Progenitor cell of endocrine pancreas (in vitro differentiated cells): ENCODE results near the gene ELF2. TPM values are rescaled to one million over a fixed set of nuclear protein-coding genes. Genes with fewer than 3 reads are reported as not detected.
A peak's percentile ranks its signal among the peaks of the same experiment; 100 is the strongest.
"Not testable (repeated sequence)": the region's sequence is repeated elsewhere in the genome, so short reads cannot be mapped to it uniquely, and the experiment has no call there.

Source experiments
- DNase-seq: peaks from one replicate; pipeline ENCODE4 v3.0.0; 2021; ENCODE audit warnings: low spot score; ENCODE audit not compliant: unreplicated experiment
- H3K27ac Mint-ChIP-seq: 2 replicates; pipeline ENCODE4 v1.8.0; 2021; ENCODE audit warnings: mild to moderate bottlenecking, moderate library complexity, mixed read lengths
- H3K27me3 Mint-ChIP-seq: 2 replicates; pipeline ENCODE4 v1.8.0; 2021; ENCODE audit warnings: mixed read lengths
- H3K36me3 Mint-ChIP-seq: 2 replicates; pipeline ENCODE4 v1.8.0; 2022; ENCODE audit warnings: mixed read lengths; ENCODE audit not compliant: insufficient read depth
- H3K4me1 Mint-ChIP-seq: 2 replicates; pipeline ENCODE4 v1.8.0; 2021; ENCODE audit warnings: low read depth, mixed read lengths
- H3K4me3 Mint-ChIP-seq: 2 replicates; pipeline ENCODE4 v1.8.0; 2021; ENCODE audit warnings: low read depth, mild to moderate bottlenecking, moderate library complexity, mixed read lengths
- H3K9me3 Mint-ChIP-seq: 2 replicates; pipeline ENCODE4 v1.8.0; 2021; ENCODE audit warnings: low read depth, mixed read lengths
- total RNA-seq: library from RNA; stranded (reverse); gene quantifications from 2 replicates; pipeline ENCODE4 v1.2.1, GENCODE V29; 2021
- TF ChIP-seq, protein P1 (sequence below): fragments of 200-600 bp; sonication (generic); IDR thresholded peaks from one replicate; pipeline ENCODE4 v1.5.0; 2021; ENCODE audit warnings: antibody characterized with exemption, mild to moderate bottlenecking; ENCODE audit not compliant: unreplicated experiment

The ELF2 gene
- total RNA-seq, 1 donor from 2014 or later = 56.5 TPM

DNA sequence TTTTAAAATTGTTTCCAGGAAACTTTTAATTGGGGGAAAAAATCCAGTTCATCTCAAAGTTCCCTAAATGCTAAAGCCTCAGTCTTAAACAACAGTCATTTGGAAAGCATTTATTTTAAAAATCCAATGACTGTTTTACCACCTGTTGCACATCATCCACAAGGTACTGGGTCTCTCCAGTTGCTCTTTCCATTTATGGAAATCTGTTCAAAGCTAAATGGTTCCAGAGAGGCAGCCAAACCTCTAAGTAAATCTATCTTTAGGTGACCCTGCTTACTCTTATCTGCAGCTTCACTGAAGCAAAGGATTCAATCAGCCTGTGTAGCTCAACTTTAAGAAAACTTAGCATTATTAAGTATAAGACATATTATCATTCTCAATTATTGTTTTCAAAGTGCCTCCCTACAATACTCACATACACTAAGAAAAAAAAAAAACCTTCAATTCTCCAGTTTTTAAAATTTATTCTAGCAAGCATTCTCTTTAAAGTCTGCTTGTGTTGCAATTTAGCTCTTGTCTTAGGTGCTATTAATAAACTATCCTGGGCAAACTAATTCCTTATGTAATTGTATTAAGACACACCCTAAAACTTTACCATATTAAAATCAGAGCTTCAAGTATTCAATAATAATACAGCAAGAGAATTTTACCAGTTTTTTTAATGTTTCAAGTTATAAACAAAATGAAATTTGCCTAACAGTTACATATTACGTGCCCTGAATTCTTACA is 100.8 kb downstream of the ELF2 start:
- Mint-ChIP-seq H3K27ac (no peak overlapping the region), H3K4me1 (peaks cover 5% of the 10 kb centered on the region), H3K36me3 (peaks cover 6% of the 10 kb centered on the region), H3K27me3 (no peaks in the 10 kb centered on the region), H3K4me3 (no peak overlapping the region), H3K9me3 (no peaks in the 10 kb centered on the region)
- DNase-seq = no peak
- TF ChIP-seq, protein P1, sequence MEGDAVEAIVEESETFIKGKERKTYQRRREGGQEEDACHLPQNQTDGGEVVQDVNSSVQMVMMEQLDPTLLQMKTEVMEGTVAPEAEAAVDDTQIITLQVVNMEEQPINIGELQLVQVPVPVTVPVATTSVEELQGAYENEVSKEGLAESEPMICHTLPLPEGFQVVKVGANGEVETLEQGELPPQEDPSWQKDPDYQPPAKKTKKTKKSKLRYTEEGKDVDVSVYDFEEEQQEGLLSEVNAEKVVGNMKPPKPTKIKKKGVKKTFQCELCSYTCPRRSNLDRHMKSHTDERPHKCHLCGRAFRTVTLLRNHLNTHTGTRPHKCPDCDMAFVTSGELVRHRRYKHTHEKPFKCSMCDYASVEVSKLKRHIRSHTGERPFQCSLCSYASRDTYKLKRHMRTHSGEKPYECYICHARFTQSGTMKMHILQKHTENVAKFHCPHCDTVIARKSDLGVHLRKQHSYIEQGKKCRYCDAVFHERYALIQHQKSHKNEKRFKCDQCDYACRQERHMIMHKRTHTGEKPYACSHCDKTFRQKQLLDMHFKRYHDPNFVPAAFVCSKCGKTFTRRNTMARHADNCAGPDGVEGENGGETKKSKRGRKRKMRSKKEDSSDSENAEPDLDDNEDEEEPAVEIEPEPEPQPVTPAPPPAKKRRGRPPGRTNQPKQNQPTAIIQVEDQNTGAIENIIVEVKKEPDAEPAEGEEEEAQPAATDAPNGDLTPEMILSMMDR = no peak

DNA sequence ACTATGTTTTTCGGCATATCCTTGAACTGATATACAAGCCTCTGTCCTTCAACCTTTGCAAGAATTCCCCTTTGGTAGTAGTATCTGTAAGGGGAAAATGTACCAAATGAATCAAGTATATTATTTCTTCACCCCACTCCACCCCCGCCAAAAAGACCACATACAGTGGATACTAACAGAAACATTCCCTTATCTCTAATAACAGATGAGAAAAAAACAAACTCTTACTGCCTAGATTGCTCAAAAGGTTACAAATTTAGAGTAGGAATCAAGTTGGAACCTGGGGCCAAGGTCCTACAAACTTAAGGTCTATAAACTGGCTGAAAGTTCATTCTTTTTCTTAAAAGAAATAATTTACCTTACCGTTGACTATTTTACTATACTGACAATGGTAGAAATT is 116.4 kb downstream of the ELF2 start:
- TF ChIP-seq, protein P1 = no peak
- Mint-ChIP-seq H3K4me1 (peaks cover 2% of the 10 kb centered on the region), H3K36me3 (peaks cover 29% of the 10 kb centered on the region), H3K4me3 (no peak overlapping the region), H3K27ac (peak overlapping the region; percentile 37), H3K27me3 (no peaks in the 10 kb centered on the region), H3K9me3 (no peaks in the 10 kb centered on the region)
- DNase-seq = no peak

DNA sequence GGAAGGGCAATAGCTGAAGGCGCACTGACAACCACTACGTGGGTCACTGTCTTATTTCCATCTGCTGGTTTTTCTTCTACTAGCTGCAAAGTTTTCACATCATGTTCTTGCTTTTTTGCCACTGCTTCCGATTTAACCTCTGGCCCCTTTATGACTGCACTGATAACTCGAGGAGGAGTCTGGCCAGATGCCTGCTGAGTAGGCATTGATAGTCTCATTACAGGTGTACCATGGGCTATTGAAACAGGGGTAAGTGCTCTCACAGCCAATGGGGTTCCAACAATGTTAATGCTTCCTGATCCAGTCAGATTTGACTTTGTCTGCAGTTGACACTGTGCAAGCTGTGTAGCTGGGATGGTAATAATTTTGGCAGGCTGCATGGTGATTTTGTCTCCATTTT is 118.0 kb downstream of the ELF2 start:
- not testable (repeated sequence) for H3K27me3 Mint-ChIP-seq, DNase-seq, H3K4me1 Mint-ChIP-seq, H3K4me3 Mint-ChIP-seq, H3K9me3 Mint-ChIP-seq, H3K27ac Mint-ChIP-seq
- H3K36me3 Mint-ChIP-seq = peaks cover 21% of the 10 kb centered on the region

DNA sequence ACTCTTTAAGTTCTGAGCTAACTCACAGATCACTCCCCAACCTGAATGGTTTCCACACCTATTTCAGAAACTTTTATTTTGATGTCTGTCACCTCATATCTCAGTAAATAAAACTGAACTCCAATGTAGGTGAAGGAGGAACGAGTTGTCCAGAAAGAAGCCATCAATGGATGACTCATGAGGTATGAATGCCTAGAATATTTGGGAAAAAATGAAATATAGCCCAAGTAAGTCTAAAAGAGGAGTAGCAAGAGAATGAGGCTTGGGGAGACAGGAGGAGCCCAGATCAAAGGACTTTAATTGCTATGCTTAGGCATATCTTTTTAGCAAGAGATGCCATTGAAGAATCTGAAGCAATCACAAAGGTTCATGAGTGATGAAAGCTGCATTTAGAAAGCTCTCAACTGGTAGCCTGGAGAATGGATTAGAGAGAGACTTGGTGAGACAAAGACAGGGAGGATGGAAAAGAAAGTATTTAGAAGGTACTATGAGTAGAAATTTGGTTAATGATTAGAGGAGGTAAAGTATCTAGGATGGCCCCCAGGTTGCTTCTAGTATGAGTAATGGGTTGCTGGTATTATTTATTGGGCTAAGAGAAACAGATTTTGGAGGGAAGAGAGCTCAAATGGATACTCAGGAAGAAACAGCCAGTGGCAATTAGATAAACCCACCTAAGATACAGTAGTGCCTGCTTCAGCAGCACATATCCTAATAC is 122.1 kb downstream of the ELF2 start:
- H3K9me3 Mint-ChIP-seq = no peaks in the 10 kb centered on the region
- H3K36me3 Mint-ChIP-seq = peaks cover 13% of the 10 kb centered on the region
- H3K4me3 Mint-ChIP-seq = no peak overlapping the region
- peak overlapping the region; percentile 0 for H3K27ac Mint-ChIP-seq
- H3K27me3 Mint-ChIP-seq = no peaks in the 10 kb centered on the region
- TF ChIP-seq, protein P1 = no peak
- no peak for DNase-seq
- H3K4me1 Mint-ChIP-seq = peaks cover 10% of the 10 kb centered on the region

DNA sequence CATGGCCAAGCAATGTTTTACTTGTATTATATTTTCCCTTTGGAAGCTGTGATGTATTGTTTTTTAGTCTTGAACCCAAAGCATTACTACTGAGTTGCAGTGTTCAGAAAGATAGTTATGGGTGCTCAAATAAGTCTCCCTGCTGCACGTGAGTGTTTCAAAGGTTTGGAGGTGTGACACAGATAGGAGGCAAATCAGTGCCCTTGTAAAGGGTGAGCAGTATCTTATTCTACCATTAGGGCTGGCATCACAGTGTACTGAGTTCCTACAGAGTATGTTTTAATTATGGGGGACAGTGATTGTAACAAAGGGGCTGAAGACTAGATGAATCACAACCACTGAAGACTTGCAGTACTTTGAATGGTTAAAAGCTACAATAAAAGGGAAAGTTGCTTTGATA is 123.1 kb downstream of the ELF2 start:
- H3K36me3 Mint-ChIP-seq = peaks cover 10% of the 10 kb centered on the region

More for the DNA sequence above, 123.1 kb downstream of the ELF2 start:
- Mint-ChIP-seq H3K9me3 (no peaks in the 10 kb centered on the region), H3K27me3 (no peaks in the 10 kb centered on the region), H3K27ac (no peak overlapping the region), H3K4me3 (no peak overlapping the region), H3K4me1 (peaks cover 10% of the 10 kb centered on the region)
- TF ChIP-seq, protein P1 = no peak
- DNase-seq = no peak
